ENCODE results near the gene ILRUN.
"Not testable (repeated sequence)": the region's sequence is repeated elsewhere in the genome, so short reads cannot be mapped to it uniquely, and the experiment has no call there.

The ILRUN gene

DNA sequence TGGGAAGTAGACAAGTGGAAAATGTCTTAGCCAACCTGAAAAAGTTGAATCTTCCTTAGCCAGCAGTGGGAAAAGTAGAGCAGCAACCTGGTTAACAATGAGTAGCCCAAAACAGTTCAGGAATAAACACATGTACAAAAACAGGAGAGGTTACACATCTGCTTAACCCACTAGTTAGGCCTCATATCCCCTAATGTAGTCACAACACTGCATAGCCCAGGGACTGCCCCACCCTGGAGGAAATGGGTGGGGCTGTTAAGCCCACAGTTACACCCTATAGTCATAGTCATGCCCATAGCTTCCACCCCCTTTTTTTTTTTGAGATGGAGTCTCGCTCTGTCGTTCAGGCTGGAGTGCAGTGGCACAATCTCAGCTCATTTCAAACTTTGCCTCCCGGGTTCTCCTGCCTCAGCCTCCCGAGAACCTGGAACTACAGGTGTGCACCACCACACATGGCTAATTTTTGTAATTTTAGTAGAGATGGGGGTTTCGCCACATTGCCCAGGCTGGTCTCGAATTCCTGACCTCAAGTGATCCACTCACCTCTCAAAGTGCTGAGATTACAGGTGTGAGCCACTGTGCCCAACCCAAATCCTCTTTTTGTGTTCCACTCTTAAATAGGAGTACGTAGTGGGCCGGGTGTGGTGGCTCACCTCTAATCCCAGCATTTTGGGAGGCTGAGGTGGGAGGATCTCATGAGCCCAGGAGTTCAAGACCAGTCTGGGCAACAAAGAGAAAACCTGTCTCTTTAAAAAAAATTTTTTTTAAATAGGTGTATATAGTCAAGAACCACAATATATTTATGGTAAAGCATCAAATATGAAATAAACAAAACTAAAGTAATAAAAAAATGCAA lies 24.5 kb downstream of the ILRUN start:
- Histone ChIP-seq H3K27ac (peak overlapping the region in 1 of 2 donors; percentile 39), H3K4me3 (no peak overlapping the region)
- TF ChIP-seq, protein P1, sequence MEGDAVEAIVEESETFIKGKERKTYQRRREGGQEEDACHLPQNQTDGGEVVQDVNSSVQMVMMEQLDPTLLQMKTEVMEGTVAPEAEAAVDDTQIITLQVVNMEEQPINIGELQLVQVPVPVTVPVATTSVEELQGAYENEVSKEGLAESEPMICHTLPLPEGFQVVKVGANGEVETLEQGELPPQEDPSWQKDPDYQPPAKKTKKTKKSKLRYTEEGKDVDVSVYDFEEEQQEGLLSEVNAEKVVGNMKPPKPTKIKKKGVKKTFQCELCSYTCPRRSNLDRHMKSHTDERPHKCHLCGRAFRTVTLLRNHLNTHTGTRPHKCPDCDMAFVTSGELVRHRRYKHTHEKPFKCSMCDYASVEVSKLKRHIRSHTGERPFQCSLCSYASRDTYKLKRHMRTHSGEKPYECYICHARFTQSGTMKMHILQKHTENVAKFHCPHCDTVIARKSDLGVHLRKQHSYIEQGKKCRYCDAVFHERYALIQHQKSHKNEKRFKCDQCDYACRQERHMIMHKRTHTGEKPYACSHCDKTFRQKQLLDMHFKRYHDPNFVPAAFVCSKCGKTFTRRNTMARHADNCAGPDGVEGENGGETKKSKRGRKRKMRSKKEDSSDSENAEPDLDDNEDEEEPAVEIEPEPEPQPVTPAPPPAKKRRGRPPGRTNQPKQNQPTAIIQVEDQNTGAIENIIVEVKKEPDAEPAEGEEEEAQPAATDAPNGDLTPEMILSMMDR (IDR thresholded peaks at IDR 0.05) = no peak
- DNase-seq (ENCODE audit: low spot score) = no peak

DNA sequence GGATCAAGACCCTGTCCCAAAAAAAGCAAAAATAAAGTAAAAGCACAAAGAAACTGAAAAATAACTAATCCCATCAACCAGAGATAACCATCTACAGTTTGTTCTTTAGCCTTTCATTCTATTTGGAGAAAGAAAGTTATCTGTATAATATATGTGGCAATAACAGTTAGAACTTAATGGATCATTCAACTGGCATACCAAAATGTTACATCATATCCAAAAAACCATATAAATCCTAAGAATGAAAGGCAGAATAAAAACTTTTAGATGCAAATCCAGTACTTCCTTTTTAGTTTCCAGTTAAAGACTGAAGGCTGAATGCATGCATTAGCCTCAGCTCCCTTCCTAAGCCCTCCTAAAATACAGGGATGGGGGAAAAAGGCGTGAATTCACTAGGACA lies 25.2 kb downstream of the ILRUN start:
- no peak for DNase-seq (ENCODE audit: low spot score)
- H3K4me3 ChIP-seq = no peak overlapping the region
- TF ChIP-seq, protein P1 (IDR thresholded peaks at IDR 0.05) = no peak
- H3K27ac ChIP-seq = peak overlapping the region in 1 of 2 donors; percentile 39

- not testable (repeated sequence) for DNase-seq (ENCODE audit: low spot score); H3K4me3 ChIP-seq; H3K27ac ChIP-seq
Observed at GRCh38 chr6:34668799-34669198, 27.8 kb downstream of the ILRUN start.

- no peak overlapping the region for H3K4me3 ChIP-seq
- DNase-seq (ENCODE audit: low spot score) = no peak
- no peak overlapping the region for H3K27ac ChIP-seq
- TF ChIP-seq, protein P1 (IDR thresholded peaks at IDR 0.05) = no peak
Observed at GRCh38 chr6:34667481-34668238, 28.9 kb downstream of the ILRUN start.

- TF ChIP-seq, protein P1 (IDR thresholded peaks at IDR 0.05) = no peak
Observed at GRCh38 chr6:34665019-34665418, 31.5 kb downstream of the ILRUN start.

GRCh38 chr6:34664256-34664971 lies 32.2 kb downstream of the ILRUN start:
- peak overlapping the region; percentile 25 to 64 for H3K27ac ChIP-seq
- TF ChIP-seq, protein P1 (IDR thresholded peaks at IDR 0.05) = no peak
- DNase-seq (ENCODE audit: low spot score) = no peak
- peak overlapping the region; percentile 16 for H3K4me3 ChIP-seq

More at GRCh38 chr6:34665019-34665418, 31.5 kb downstream of the ILRUN start:
- DNase-seq (ENCODE audit: low spot score) = no peak
- Histone ChIP-seq H3K27ac (peak overlapping the region; percentile 25 to 64), H3K4me3 (no peak overlapping the region)

- H3K27ac ChIP-seq = peak overlapping the region; percentile 25 to 64
- no peak for DNase-seq (ENCODE audit: low spot score)
- TF ChIP-seq, protein P1 (IDR thresholded peaks at IDR 0.05) = no peak
- no peak overlapping the region for H3K4me3 ChIP-seq
Observed at GRCh38 chr6:34663831-34664255, 32.7 kb downstream of the ILRUN start.
